BLaER1 (cell line): ENCODE data around the gene NDUFA5.
"Not testable (repeated sequence)": the region's sequence is repeated elsewhere in the genome, so short reads cannot be mapped to it uniquely, and the experiment has no call there.

Experiments used
- H3K27ac ChIP-seq: shearing (Covaris generic); formaldehyde crosslinking; 2 replicates; pipeline ENCODE4 v1.8.1; 2022
- H3K27me3 ChIP-seq: shearing (Covaris generic); formaldehyde crosslinking; 2 replicates; pipeline ENCODE4 v1.8.1; 2022
- H3K36me3 ChIP-seq: shearing (Covaris generic); formaldehyde crosslinking; 2 replicates; pipeline ENCODE4 v1.8.1; 2022
- H3K4me1 ChIP-seq: shearing (Covaris generic); formaldehyde crosslinking; 2 replicates; pipeline ENCODE4 v1.8.1; 2022
- H3K4me2 ChIP-seq: shearing (Covaris generic); formaldehyde crosslinking; 2 replicates; pipeline ENCODE4 v1.8.1; 2022
- H3K4me3 ChIP-seq: shearing (Covaris generic); formaldehyde crosslinking; 2 replicates; pipeline ENCODE4 v1.8.1; 2022
- H3K9ac ChIP-seq: shearing (Covaris generic); formaldehyde crosslinking; 2 replicates; pipeline ENCODE4 v1.8.1; 2022
- H3K9me3 ChIP-seq: shearing (Covaris generic); formaldehyde crosslinking; 2 replicates; pipeline ENCODE4 v1.8.1; 2022
- H4K20me1 ChIP-seq: shearing (Covaris generic); formaldehyde crosslinking; 2 replicates; pipeline ENCODE4 v1.8.1; 2022
- Cebpa-rat ChIP-seq: shearing (Covaris generic); IDR thresholded peaks from 2 replicates; pipeline ENCODE4 v1.8.1; 2022

The NDUFA5 gene

DNA sequence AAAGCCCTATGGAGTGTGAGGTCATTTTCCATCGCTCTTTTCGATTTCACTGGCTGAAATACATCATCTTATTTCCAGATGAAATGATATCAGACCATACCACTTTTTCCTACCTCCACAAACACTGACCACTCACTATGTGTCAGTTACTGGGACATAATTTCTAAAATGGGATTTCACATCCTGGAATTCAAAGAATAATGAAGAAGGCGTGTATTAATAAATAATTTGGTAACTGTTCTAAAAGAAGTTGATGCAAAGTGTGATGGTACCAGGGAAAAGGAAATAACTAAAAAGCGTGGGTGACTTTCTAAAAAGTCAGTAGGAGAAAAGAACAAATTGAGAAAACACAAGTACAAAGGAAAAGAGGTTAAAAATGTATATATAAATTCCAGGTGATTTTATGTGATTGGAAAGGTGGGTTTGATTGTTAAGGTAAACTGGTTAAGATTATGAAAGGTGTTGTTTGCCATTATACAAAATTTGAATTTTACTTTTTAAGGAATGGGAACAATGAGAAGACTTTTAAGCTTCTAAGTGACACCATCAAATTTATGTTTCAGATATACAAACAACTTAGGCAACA, 764 bp upstream of the NDUFA5 start:
- no peaks in the 10 kb centered on the region for H3K9me3 ChIP-seq
- H3K4me2 ChIP-seq: peak overlapping the region; percentile 74
- H3K4me1 ChIP-seq: peaks cover 30% of the 10 kb centered on the region
- H3K36me3 ChIP-seq: peaks cover 21% of the 10 kb centered on the region
- no peak for TF ChIP-seq Cebpa-rat
- H3K4me3 ChIP-seq: peak overlapping the region; percentile 81
- H3K27ac ChIP-seq: peak overlapping the region; percentile 87; the same call in 1 of the 2 replicates
- H3K27me3 ChIP-seq: no peaks in the 10 kb centered on the region
- H3K9ac ChIP-seq: peak overlapping the region; percentile 87
- peaks cover 14% of the 10 kb centered on the region; the same call in 1 of the 2 replicates for H4K20me1 ChIP-seq

DNA sequence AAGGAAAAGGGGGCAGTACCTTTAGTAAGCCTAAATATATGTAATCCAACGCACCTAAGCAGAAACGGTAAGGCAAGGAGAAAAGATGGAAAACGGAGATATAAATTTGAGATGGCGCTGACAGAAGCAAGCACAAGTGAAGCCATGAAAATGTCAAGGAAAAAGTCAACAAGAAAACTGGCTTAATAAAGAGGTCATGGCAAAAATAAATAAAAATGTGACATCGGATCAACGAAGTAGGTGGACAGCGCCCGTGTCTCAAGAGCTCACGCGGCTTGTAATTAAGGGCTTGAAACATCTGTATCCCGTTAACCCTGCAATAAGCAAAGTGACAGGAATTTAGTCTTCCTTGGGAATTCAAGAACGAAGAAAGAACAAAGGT, 611 bp downstream of the NDUFA5 start:
- Histone ChIP-seq H3K4me1 (peaks cover 30% of the 10 kb centered on the region), H3K27ac (peak overlapping the region; percentile 87), H4K20me1 (peaks cover 26% of the 10 kb centered on the region), H3K4me3 (peak overlapping the region; percentile 81), H3K36me3 (peaks cover 30% of the 10 kb centered on the region), H3K9me3 (no peaks in the 10 kb centered on the region), H3K27me3 (no peaks in the 10 kb centered on the region), H3K4me2 (peak overlapping the region; percentile 76), H3K9ac (peak overlapping the region; percentile 87)
- TF ChIP-seq Cebpa-rat: no peak

DNA sequence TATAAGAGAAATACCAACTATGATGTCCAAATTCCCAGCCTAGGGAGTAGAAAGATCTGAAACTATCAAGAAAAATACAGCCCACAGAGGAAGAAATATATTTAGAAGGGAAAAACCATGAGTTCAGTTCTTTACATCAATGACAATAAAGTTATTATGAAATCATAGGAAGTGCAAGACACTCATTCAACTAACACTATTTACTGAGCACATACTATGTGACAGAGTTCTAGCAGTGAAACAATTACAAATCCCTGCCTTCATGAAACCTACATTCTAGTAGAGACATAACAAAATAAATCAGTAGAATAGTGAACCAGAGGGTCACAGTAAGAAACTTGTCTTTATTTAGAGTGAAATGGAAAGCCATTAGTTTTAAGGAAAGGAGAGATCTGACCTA, 2.1 kb downstream of the NDUFA5 start:
- H3K27ac ChIP-seq: no peak overlapping the region
- no peak for TF ChIP-seq Cebpa-rat
- H3K36me3 ChIP-seq: peaks cover 38% of the 10 kb centered on the region
- H3K4me2 ChIP-seq: peak overlapping the region; percentile 76
- H4K20me1 ChIP-seq: peaks cover 41% of the 10 kb centered on the region
- H3K4me3 ChIP-seq: no peak overlapping the region
- H3K4me1 ChIP-seq: peaks cover 30% of the 10 kb centered on the region
- no peaks in the 10 kb centered on the region for H3K9me3 ChIP-seq
- H3K9ac ChIP-seq: no peak overlapping the region
- no peaks in the 10 kb centered on the region for H3K27me3 ChIP-seq

DNA sequence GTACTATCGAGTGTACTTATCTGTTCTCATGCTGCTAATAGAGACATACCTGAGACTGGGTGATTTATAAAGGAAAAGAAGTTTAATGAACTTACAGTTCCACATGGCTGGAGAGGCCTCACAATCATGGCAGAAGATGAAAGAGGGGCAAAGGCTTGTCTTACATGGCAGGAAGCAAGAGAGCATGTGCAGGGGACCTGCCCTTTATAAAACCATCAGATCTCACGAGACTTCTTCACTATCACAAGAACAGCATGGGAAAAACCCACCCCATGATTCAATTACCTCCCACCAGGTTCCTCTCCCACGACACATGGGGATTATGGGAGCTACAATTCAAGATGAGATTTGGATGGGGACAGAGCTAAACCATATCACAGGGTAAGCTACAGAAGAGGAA, 4.5 kb downstream of the NDUFA5 start:
- Histone ChIP-seq H3K27ac (no peak overlapping the region), H3K4me1 (peaks cover 26% of the 10 kb centered on the region), H3K9ac (no peak overlapping the region), H3K4me3 (no peak overlapping the region), H3K4me2 (no peak overlapping the region), H3K9me3 (no peaks in the 10 kb centered on the region), H3K27me3 (no peaks in the 10 kb centered on the region), H4K20me1 (peaks cover 64% of the 10 kb centered on the region), H3K36me3 (peaks cover 54% of the 10 kb centered on the region)
- TF ChIP-seq Cebpa-rat: no peak

DNA sequence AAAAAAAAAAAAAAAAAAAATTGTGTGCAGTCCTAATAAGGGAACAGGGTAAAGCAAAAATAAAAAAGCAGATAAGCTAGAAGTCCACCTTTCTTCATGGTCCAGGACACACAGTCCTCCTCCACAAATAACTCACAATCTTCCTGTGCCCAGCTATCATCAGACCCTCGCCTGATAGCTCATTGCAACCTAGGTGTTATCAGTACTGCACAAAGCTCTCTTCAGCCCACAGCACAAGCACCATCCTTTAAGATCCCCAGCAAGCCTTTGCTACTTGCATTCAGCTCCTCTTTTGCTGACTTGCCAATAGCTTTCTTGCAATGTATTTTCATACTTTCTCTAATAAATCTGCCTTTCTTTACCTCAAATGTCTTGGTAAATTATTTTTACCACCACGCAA, 5.0 kb downstream of the NDUFA5 start:
- no peak for TF ChIP-seq Cebpa-rat
- Histone ChIP-seq H3K27ac (no peak overlapping the region), H3K4me1 (peaks cover 25% of the 10 kb centered on the region), H3K9ac (no peak overlapping the region), H3K4me2 (no peak overlapping the region), H3K27me3 (no peaks in the 10 kb centered on the region), H3K4me3 (no peak overlapping the region), H3K36me3 (peaks cover 56% of the 10 kb centered on the region), H3K9me3 (no peaks in the 10 kb centered on the region), H4K20me1 (peaks cover 69% of the 10 kb centered on the region)

DNA sequence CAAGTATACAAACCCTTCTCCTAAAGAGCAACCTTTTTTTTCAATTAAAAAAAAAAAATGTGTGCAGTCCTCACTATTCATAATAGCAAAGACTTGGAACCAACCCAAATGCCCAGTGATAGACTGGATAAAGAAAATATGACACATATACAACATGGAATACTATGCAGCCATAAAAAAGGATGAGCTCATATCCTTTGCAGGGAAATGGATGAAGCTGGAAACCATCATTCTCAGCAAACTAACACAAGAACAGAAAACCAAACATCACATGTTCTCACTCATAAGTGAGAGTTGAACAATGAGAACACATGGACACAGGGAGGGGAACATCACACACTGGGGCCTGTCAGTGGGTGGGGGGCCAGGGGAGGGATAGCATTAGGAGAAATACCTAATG, 5.5 kb downstream of the NDUFA5 start:
- H3K27ac ChIP-seq, H3K4me3 ChIP-seq, H3K4me2 ChIP-seq, H3K9ac ChIP-seq, H3K9me3 ChIP-seq, H3K27me3 ChIP-seq: not testable (repeated sequence)
- H4K20me1 ChIP-seq: peaks cover 74% of the 10 kb centered on the region
- peaks cover 62% of the 10 kb centered on the region for H3K36me3 ChIP-seq
- H3K4me1 ChIP-seq: peaks cover 25% of the 10 kb centered on the region

DNA sequence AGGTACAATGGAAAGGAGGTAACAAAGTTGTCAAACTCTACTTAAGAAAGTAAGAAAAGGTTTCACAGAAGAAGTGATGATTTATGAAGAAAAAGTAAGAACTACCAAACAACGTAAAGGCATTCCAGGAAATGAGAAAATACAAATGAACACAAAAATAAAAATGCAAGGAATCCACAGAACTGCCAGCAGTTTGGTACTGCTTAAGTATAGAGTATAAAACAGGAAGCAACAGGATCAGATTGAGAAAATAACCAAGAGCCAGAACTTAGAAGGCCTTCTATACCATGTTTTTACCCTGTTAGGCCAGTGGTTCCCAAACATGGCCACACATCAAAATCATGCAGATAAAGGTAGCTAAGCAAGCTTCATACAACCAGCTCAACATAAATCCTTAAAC, 9.2 kb downstream of the NDUFA5 start:
- no peak for TF ChIP-seq Cebpa-rat
- Histone ChIP-seq H3K36me3 (peaks cover 49% of the 10 kb centered on the region), H3K4me3 (no peak overlapping the region), H3K9ac (no peak overlapping the region), H3K9me3 (no peaks in the 10 kb centered on the region), H3K27me3 (no peaks in the 10 kb centered on the region), H3K4me1 (no peaks in the 10 kb centered on the region), H4K20me1 (peaks cover 75% of the 10 kb centered on the region), H3K4me2 (no peak overlapping the region), H3K27ac (no peak overlapping the region)

DNA sequence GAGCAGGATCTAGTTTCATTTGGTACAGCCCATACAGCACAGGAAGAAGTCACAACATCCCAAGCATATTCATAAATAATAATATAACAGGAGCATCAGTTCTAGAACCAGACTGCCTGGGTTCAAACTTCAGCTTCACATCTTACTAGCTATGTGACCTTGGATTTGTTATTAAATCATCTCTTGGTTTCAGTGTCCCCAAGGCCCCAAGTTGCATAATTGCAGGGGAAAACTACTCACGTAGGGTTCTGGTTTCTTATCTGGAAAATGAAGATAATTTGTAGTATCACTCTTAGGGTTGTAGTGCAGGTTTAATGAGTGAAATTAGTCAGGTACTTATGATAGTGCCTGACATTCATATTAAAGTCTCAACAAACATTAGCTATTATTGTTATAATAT, 17.7 kb downstream of the NDUFA5 start:
- Histone ChIP-seq H3K27ac (no peak overlapping the region), H3K4me3 (no peak overlapping the region), H3K9ac (no peak overlapping the region), H3K36me3 (peaks cover 4% of the 10 kb centered on the region), H3K4me2 (no peak overlapping the region), H3K9me3 (no peaks in the 10 kb centered on the region), H4K20me1 (peaks cover 5% of the 10 kb centered on the region; the same call in 1 of the 2 replicates), H3K4me1 (no peaks in the 10 kb centered on the region), H3K27me3 (no peaks in the 10 kb centered on the region)
- TF ChIP-seq Cebpa-rat: no peak

DNA sequence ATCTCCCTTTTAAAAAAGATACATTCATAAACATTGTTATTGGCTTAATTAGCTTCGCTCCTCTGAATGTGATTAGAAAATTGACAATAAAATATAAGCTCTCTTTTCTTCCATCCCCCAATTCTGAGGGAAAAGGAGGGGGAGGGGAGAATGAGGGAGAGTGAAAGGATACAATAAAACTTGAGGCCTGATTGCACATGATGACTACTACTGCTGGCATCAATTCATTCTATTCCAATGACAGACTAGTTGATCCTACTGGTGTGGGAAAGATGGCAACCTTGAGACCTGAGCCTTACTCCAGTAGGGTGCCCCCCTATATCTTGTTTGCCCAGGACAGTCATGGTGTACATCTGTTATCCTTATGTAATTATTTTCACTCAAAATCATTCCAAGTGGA, 18.7 kb downstream of the NDUFA5 start:
- H3K36me3 ChIP-seq: peaks cover 4% of the 10 kb centered on the region
- no peak overlapping the region for H3K4me3 ChIP-seq
- H4K20me1 ChIP-seq: peaks cover 5% of the 10 kb centered on the region; the same call in 1 of the 2 replicates
- no peak overlapping the region for H3K9ac ChIP-seq
- no peak overlapping the region for H3K4me2 ChIP-seq
- H3K4me1 ChIP-seq: peaks cover 5% of the 10 kb centered on the region; the same call in 1 of the 2 replicates
- H3K27me3 ChIP-seq: peaks cover 5% of the 10 kb centered on the region
- no peak for TF ChIP-seq Cebpa-rat
- H3K27ac ChIP-seq: no peak overlapping the region
- no peaks in the 10 kb centered on the region for H3K9me3 ChIP-seq

DNA sequence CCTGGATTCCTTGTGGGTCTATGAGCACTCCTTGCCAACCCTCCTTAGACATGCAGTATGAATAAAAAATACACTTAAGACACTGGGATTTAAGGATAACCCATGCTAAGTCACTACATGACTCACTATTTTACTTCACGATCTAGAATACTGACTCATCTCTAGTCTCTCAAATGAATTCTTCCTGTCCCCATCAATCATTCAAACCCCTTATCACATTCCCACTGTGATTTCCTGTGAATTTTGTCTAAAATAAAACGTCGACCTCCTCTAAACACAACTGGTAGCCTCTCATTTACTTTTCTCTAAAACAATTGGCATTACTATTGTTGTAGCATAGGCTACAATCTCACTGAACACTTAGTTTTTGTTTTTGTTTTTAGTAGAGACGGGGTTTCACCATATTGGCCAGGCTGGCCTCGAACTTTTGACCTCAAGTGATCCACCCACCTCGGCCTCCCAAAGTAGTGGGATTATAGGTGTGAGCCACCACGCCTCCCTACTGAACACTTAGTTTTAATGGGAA, 19.4 kb downstream of the NDUFA5 start:
- Histone ChIP-seq H3K36me3 (peaks cover 3% of the 10 kb centered on the region), H3K9me3 (no peaks in the 10 kb centered on the region), H3K9ac (no peak overlapping the region), H3K4me2 (no peak overlapping the region), H3K27ac (no peak overlapping the region), H4K20me1 (peaks cover 5% of the 10 kb centered on the region; the same call in 1 of the 2 replicates), H3K4me3 (no peak overlapping the region), H3K4me1 (peaks cover 6% of the 10 kb centered on the region; the same call in 1 of the 2 replicates), H3K27me3 (peaks cover 12% of the 10 kb centered on the region)
- TF ChIP-seq Cebpa-rat: no peak
